HepG2 (cell line): ENCODE data around the gene ISCU. TPM values are rescaled to one million over a fixed set of nuclear protein-coding genes. Genes with fewer than 3 reads are reported as not detected.

Experiments used
- EHMT2 ChIP-seq: fragments of 200-600 bp; sonication (generic); IDR thresholded peaks from 2 replicates; pipeline ENCODE4 v1.7.0; 2017; ENCODE audit warnings: antibody characterized with exemption, low read depth, low read length, borderline replicate concordance
- FOXM1 ChIP-seq: sonication (generic); formaldehyde crosslinking; IDR thresholded peaks from 2 replicates; pipeline ENCODE4 v1.5.0; 2020; ENCODE audit warnings: missing genetic modification reagents
- GABPB1 ChIP-seq: IDR thresholded peaks from 2 replicates; pipeline ENCODE4 v1.6.1; 2016; ENCODE audit warnings: mild to moderate bottlenecking, missing genetic modification reagents, moderate library complexity, missing compliant biosample characterization
- RFX3 ChIP-seq: IDR thresholded peaks from 2 replicates; pipeline ENCODE4 v1.6.1; 2016; ENCODE audit warnings: missing biosample characterization, missing genetic modification reagents
- TCF12 ChIP-seq, 2 experiments: fragments of 450-650 bp in 1 of 2; sonication (generic) in 1 of 2; formaldehyde crosslinking in 1 of 2; IDR thresholded peaks; 2 replicates each; pipeline versions ENCODE4 v1.6.1 to v1.8.0; 2017 to 2022; ENCODE audit warnings: antibody characterized with exemption in 1 of 2, mild to moderate bottlenecking in 1 of 2, missing genetic modification reagents in 1 of 2, moderate library complexity in 1 of 2
- TRIM24 ChIP-seq: sonication (generic); formaldehyde crosslinking; IDR thresholded peaks from 2 replicates; pipeline ENCODE4 v1.8.0; 2022; ENCODE audit warnings: mild to moderate bottlenecking, missing genetic modification reagents
- ZFP62 ChIP-seq: sonication (generic); formaldehyde crosslinking; IDR thresholded peaks from 2 replicates; pipeline ENCODE4 v1.4.0; 2020; ENCODE audit warnings: missing genetic modification reagents
- ZSCAN25 ChIP-seq: sonication (generic); formaldehyde crosslinking; IDR thresholded peaks from 2 replicates; pipeline ENCODE4 v1.8.0; 2022; ENCODE audit warnings: mild to moderate bottlenecking, missing genetic modification reagents
- polyA plus RNA-seq, 8 experiments: library from polyadenylated mRNA; depleted of rRNA in 3 of 8; stranded (reverse) in 7 of 8; unstranded in 1 of 8; fragments of >200 nt; fragmentation: Illumina TruSeq in 4 of 8; extraction: Trizol in 4 of 8; gene quantifications; 2 replicates each; pipeline versions ENCODE4 v1.2.1 to v1.2.3, GENCODE V29; 2011 to 2016; ENCODE audit warnings: low read depth in 4 of 8, missing spikeins in 1 of 8, mixed read lengths in 1 of 8; ENCODE audit not compliant: insufficient read depth in 1 of 8
- total RNA-seq, 5 experiments: library from RNA; depleted of rRNA; stranded (reverse); fragments of >200 nt; fragmentation: Illumina TruSeq; extraction: Trizol; gene quantifications; 2 replicates each; pipeline ENCODE4 v1.2.3, GENCODE V29; 2016; ENCODE audit warnings: low read depth in 1 of 5
- TF ChIP-seq, protein P1 (sequence below): IDR thresholded peaks from 2 replicates; pipeline ENCODE4 v1.6.1; 2016; ENCODE audit warnings: low read depth, missing genetic modification reagents, missing compliant biosample characterization
- TF ChIP-seq, protein P2 (sequence below): sonication (generic); formaldehyde crosslinking; IDR thresholded peaks from 2 replicates; pipeline ENCODE4 v1.4.0; 2020; ENCODE audit warnings: low read depth, mild to moderate bottlenecking, missing genetic modification reagents
- TF ChIP-seq, protein P3 (sequence below): sonication (generic); formaldehyde crosslinking; IDR thresholded peaks from 2 replicates; pipeline ENCODE4 v1.8.1; 2023; ENCODE audit warnings: mild to moderate bottlenecking, missing genetic modification reagents
- TF ChIP-seq, protein P4 (sequence below): sonication (generic); formaldehyde crosslinking; IDR thresholded peaks from 2 replicates; pipeline ENCODE4 v1.5.0; 2020; ENCODE audit warnings: mild to moderate bottlenecking, low read depth, missing genetic modification reagents, borderline replicate concordance
- TF ChIP-seq, protein P5 (sequence below): sonication (generic); formaldehyde crosslinking; IDR thresholded peaks from 2 replicates; pipeline ENCODE4 v1.4.0; 2020; ENCODE audit warnings: mild to moderate bottlenecking, missing genetic modification reagents
- TF ChIP-seq, protein P6 (sequence below): sonication (generic); formaldehyde crosslinking; IDR thresholded peaks from 2 replicates; pipeline ENCODE4 v1.5.0; 2020; ENCODE audit warnings: missing genetic modification reagents
- TF ChIP-seq, protein P7 (sequence below): sonication (generic); formaldehyde crosslinking; IDR thresholded peaks from 2 replicates; pipeline ENCODE4 v1.4.0; 2020; ENCODE audit warnings: missing genetic modification reagents

The ISCU gene
- total and polyA plus RNA-seq, 2 of the 13 experiments (the other 11 are each of a cell fraction or from before 2014, with no cell fraction given) = 94.4 to 107 TPM

DNA sequence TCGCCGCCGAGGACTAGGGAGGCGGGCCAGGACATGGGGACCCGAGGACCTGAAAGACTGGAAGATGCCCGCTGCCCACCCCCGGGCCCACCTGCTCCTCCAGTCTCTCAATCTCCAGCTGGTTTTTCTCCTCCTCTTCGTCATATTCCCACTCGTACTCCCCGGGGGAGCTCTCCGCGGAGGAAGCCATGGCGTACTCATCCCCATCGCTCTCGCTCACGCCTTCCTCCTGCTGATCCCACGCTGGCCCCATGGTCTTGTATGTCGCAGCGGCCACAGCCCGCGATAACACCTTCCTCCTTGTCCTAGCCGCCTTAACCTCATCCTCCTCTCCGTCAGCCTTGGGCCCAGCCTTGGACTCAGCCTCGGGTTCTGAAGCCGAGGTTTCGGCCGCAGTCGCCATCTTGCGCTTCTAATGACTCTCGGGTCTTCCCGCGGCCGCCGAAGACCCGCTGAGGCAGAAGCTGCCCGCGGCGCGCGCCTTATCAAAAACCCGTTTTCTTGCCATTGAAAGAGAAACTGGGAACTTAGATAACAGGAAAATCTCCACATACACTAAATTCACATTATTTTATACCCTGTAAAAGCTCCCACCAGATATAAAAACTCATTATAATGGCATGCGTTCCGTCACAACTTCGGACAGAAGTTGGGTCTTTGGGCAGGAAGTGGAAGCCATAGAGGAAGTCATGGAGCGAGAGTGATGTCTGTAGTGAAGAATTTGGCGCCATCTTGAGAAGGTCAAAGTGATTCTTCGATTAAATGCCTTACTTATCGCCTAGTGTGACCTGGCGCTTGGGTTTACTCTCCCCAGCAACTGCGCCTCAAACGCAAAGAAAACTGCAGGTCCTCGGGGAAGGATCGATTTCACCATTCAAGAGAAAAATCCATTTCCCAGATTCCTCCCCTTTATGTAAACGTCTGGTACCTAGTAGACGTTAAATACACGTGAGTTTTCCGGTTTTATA is 1.4 kb upstream of the ISCU start, which contains the start of gene SART3 (continued):
- TF ChIP-seq, protein P1, sequence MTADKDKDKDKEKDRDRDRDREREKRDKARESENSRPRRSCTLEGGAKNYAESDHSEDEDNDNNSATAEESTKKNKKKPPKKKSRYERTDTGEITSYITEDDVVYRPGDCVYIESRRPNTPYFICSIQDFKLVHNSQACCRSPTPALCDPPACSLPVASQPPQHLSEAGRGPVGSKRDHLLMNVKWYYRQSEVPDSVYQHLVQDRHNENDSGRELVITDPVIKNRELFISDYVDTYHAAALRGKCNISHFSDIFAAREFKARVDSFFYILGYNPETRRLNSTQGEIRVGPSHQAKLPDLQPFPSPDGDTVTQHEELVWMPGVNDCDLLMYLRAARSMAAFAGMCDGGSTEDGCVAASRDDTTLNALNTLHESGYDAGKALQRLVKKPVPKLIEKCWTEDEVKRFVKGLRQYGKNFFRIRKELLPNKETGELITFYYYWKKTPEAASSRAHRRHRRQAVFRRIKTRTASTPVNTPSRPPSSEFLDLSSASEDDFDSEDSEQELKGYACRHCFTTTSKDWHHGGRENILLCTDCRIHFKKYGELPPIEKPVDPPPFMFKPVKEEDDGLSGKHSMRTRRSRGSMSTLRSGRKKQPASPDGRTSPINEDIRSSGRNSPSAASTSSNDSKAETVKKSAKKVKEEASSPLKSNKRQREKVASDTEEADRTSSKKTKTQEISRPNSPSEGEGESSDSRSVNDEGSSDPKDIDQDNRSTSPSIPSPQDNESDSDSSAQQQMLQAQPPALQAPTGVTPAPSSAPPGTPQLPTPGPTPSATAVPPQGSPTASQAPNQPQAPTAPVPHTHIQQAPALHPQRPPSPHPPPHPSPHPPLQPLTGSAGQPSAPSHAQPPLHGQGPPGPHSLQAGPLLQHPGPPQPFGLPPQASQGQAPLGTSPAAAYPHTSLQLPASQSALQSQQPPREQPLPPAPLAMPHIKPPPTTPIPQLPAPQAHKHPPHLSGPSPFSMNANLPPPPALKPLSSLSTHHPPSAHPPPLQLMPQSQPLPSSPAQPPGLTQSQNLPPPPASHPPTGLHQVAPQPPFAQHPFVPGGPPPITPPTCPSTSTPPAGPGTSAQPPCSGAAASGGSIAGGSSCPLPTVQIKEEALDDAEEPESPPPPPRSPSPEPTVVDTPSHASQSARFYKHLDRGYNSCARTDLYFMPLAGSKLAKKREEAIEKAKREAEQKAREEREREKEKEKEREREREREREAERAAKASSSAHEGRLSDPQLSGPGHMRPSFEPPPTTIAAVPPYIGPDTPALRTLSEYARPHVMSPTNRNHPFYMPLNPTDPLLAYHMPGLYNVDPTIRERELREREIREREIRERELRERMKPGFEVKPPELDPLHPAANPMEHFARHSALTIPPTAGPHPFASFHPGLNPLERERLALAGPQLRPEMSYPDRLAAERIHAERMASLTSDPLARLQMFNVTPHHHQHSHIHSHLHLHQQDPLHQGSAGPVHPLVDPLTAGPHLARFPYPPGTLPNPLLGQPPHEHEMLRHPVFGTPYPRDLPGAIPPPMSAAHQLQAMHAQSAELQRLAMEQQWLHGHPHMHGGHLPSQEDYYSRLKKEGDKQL = no peak
- TF ChIP-seq GABPB1 (CRISPR knock-in tag) = peak; percentile 92
- TF ChIP-seq, protein P2, sequence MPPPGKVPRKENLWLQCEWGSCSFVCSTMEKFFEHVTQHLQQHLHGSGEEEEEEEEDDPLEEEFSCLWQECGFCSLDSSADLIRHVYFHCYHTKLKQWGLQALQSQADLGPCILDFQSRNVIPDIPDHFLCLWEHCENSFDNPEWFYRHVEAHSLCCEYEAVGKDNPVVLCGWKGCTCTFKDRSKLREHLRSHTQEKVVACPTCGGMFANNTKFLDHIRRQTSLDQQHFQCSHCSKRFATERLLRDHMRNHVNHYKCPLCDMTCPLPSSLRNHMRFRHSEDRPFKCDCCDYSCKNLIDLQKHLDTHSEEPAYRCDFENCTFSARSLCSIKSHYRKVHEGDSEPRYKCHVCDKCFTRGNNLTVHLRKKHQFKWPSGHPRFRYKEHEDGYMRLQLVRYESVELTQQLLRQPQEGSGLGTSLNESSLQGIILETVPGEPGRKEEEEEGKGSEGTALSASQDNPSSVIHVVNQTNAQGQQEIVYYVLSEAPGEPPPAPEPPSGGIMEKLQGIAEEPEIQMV (CRISPR knock-in tag) = no peak
- no peak for TF ChIP-seq FOXM1 (CRISPR knock-in tag)
- no peak for TF ChIP-seq RFX3 (CRISPR knock-in tag)
- TF ChIP-seq, protein P3, sequence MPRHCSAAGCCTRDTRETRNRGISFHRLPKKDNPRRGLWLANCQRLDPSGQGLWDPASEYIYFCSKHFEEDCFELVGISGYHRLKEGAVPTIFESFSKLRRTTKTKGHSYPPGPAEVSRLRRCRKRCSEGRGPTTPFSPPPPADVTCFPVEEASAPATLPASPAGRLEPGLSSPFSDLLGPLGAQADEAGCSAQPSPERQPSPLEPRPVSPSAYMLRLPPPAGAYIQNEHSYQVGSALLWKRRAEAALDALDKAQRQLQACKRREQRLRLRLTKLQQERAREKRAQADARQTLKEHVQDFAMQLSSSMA (CRISPR knock-in tag) = peak; percentile 100
- TF ChIP-seq, protein P4, sequence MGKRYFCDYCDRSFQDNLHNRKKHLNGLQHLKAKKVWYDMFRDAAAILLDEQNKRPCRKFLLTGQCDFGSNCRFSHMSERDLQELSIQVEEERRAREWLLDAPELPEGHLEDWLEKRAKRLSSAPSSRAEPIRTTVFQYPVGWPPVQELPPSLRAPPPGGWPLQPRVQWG (CRISPR knock-in tag) = no peak
- TF ChIP-seq TCF12 (IDR thresholded peaks at IDR 0.05) = no peak
- TF ChIP-seq TCF12 (CRISPR knock-in tag; IDR thresholded peaks at IDR 0.05) = no peak
- TF ChIP-seq, protein P5, sequence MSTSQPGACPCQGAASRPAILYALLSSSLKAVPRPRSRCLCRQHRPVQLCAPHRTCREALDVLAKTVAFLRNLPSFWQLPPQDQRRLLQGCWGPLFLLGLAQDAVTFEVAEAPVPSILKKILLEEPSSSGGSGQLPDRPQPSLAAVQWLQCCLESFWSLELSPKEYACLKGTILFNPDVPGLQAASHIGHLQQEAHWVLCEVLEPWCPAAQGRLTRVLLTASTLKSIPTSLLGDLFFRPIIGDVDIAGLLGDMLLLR (CRISPR knock-in tag) = no peak
- TF ChIP-seq, protein P6, sequence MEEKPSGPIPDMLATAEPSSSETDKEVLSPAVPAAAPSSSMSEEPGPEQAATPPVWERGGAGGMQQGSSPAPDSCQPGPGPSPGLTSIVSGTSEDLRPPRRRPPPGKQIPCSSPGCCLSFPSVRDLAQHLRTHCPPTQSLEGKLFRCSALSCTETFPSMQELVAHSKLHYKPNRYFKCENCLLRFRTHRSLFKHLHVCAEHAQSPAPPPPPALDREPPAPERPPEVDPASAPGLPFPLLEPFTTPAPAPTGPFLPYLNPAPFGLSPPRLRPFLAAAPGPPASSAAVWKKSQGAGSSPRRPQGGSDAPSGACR (CRISPR knock-in tag) = peak; percentile 50; the same call in 1 of the 2 replicates
- no peak for TF ChIP-seq TRIM24 (CRISPR knock-in tag)
- peak; percentile 17; the same call in 1 of the 2 replicates for TF ChIP-seq ZSCAN25 (CRISPR knock-in tag)
- TF ChIP-seq EHMT2 = no peak; the same call in 1 of the 2 replicates
- no peak for TF ChIP-seq ZFP62 (CRISPR knock-in tag)
- TF ChIP-seq, protein P7, sequence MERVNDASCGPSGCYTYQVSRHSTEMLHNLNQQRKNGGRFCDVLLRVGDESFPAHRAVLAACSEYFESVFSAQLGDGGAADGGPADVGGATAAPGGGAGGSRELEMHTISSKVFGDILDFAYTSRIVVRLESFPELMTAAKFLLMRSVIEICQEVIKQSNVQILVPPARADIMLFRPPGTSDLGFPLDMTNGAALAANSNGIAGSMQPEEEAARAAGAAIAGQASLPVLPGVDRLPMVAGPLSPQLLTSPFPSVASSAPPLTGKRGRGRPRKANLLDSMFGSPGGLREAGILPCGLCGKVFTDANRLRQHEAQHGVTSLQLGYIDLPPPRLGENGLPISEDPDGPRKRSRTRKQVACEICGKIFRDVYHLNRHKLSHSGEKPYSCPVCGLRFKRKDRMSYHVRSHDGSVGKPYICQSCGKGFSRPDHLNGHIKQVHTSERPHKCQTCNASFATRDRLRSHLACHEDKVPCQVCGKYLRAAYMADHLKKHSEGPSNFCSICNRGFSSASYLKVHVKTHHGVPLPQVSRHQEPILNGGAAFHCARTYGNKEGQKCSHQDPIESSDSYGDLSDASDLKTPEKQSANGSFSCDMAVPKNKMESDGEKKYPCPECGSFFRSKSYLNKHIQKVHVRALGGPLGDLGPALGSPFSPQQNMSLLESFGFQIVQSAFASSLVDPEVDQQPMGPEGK (CRISPR knock-in tag) = no peak
